ENCODE data around the gene HECW1.

DNA sequence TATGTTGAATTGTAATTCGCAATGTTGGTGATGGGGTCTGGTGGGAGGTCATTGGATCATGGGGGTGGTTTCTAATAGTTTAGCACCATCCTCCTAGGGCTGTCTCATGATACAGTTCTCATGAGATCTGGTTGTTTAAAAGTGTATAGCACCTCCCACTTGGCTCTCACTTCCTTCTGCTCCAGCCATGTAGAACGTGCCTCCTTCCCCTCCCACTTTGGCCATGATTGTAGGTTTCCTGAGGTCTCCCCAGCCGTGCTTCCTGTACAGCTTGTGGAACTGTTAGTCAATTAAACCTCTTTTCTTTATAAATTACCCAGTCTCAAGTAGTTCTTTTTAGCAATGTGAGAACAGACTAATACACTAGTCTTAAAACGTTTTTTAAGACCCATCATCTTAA is 15.6 kb upstream of the HECW1 start:
- TF ChIP-seq, protein P1, sequence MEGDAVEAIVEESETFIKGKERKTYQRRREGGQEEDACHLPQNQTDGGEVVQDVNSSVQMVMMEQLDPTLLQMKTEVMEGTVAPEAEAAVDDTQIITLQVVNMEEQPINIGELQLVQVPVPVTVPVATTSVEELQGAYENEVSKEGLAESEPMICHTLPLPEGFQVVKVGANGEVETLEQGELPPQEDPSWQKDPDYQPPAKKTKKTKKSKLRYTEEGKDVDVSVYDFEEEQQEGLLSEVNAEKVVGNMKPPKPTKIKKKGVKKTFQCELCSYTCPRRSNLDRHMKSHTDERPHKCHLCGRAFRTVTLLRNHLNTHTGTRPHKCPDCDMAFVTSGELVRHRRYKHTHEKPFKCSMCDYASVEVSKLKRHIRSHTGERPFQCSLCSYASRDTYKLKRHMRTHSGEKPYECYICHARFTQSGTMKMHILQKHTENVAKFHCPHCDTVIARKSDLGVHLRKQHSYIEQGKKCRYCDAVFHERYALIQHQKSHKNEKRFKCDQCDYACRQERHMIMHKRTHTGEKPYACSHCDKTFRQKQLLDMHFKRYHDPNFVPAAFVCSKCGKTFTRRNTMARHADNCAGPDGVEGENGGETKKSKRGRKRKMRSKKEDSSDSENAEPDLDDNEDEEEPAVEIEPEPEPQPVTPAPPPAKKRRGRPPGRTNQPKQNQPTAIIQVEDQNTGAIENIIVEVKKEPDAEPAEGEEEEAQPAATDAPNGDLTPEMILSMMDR (conservative IDR thresholded peaks at IDR 0.05; ENCODE audit: low read depth in 2 of 2) = no peak
- TF ChIP-seq EZH2 (IDR thresholded peaks at IDR 0.05; ENCODE audit: low read depth, unreplicated experiment) (no peak), POLR2AphosphoS5 (IDR thresholded peaks at IDR 0.05; ENCODE audit: low read depth) (no peak), EZH2phosphoT487 (IDR thresholded peaks at IDR 0.05; ENCODE audit: unreplicated experiment) (no peak), CREB1 (CRISPR knock-in tag; IDR thresholded peaks at IDR 0.05; ENCODE audit: low read depth) (no peak), ZNF331 (CRISPR knock-in tag; IDR thresholded peaks at IDR 0.05; ENCODE audit: low read depth) (no peak)
- TF ChIP-seq, protein P2, sequence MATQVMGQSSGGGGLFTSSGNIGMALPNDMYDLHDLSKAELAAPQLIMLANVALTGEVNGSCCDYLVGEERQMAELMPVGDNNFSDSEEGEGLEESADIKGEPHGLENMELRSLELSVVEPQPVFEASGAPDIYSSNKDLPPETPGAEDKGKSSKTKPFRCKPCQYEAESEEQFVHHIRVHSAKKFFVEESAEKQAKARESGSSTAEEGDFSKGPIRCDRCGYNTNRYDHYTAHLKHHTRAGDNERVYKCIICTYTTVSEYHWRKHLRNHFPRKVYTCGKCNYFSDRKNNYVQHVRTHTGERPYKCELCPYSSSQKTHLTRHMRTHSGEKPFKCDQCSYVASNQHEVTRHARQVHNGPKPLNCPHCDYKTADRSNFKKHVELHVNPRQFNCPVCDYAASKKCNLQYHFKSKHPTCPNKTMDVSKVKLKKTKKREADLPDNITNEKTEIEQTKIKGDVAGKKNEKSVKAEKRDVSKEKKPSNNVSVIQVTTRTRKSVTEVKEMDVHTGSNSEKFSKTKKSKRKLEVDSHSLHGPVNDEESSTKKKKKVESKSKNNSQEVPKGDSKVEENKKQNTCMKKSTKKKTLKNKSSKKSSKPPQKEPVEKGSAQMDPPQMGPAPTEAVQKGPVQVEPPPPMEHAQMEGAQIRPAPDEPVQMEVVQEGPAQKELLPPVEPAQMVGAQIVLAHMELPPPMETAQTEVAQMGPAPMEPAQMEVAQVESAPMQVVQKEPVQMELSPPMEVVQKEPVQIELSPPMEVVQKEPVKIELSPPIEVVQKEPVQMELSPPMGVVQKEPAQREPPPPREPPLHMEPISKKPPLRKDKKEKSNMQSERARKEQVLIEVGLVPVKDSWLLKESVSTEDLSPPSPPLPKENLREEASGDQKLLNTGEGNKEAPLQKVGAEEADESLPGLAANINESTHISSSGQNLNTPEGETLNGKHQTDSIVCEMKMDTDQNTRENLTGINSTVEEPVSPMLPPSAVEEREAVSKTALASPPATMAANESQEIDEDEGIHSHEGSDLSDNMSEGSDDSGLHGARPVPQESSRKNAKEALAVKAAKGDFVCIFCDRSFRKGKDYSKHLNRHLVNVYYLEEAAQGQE (IDR thresholded peaks at IDR 0.05; ENCODE audit: unreplicated experiment) = no peak
